GM23248 (cell line): ENCODE measurements around the gene TMEM204.

Experiments used
- EZH2 ChIP-seq: fragments of 200-600 bp; sonication (generic); IDR thresholded peaks from 2 replicates; pipeline ENCODE4 v1.6.1; 2018; ENCODE audit warnings: antibody characterized with exemption, mild to moderate bottlenecking; ENCODE audit not compliant: insufficient read depth, poor library complexity, severe bottlenecking
- EZH2phosphoT487 ChIP-seq: fragments of 200-600 bp; sonication (generic); IDR thresholded peaks from 2 replicates; pipeline ENCODE4 v1.6.1; 2018; ENCODE audit warnings: antibody characterized with exemption, moderate library complexity, mild to moderate bottlenecking, low read depth; ENCODE audit not compliant: insufficient read depth

- TF ChIP-seq EZH2 (no peak), EZH2phosphoT487 (no peak)
These were observed 31.8 kb upstream of the TMEM204 start for GRCh38 chr16:1501630-1502029.
